Inferior parietal cortex (tissue), 1 donor: ENCODE data around the gene ENOX2.
"Not testable (repeated sequence)": the region's sequence is repeated elsewhere in the genome, so short reads cannot be mapped to it uniquely, and the experiment has no call there.

Experiments used
- DNase-seq: peaks from one replicate; pipeline ENCODE4 v3.0.0-alpha.2; 2016; ENCODE audit errors: extremely low spot score

The ENOX2 gene

DNA sequence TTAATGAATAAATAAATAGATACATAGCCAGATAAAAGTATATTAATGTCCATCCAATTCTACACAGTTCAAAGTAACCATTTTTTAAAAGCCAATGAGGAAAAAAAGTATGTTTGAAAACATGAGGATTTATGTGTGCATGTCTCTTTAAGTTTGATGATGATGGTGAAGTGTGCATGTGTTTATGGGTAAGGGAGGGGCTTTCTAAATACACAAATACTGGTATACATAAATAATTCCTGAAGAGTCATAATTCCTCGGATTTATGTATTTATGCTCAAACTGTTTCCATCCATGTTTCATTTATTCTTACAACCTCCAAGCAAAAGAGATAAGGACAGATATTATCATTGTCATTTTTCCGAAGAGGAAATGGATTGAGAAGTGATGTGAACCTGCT is 75.4 kb downstream of the ENOX2 start:
- no peak for DNase-seq

- DNase-seq: no peak
These were observed 76.8 kb downstream of the ENOX2 start for GRCh38 chrX:130826249-130826648.

GRCh38 chrX:130825525-130825924 is 77.5 kb downstream of the ENOX2 start:
- no peak for DNase-seq

DNA sequence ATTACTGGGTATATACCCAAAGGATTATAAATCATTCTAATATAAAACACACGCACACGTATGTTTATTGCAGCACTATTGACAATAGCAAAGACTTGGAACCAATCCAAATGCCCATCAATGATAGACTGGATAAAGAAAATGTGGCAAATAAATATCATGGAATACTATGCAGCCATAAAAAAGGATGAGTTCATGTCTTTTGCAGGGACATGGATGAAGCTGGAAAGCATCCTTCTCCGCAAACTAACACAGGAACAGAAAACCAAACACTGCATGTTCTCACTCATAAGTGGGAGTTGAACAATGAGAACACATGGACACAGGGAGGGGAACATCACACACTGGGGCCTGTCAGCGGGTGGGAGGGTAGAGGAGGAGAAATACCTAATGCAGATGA is 83.6 kb downstream of the ENOX2 start:
- DNase-seq: not testable (repeated sequence)

GRCh38 chrX:130813932-130814331 is 89.1 kb downstream of the ENOX2 start:
- not testable (repeated sequence) for DNase-seq

GRCh38 chrX:130810561-130810960 is 92.4 kb downstream of the ENOX2 start:
- DNase-seq: no peak

GRCh38 chrX:130805903-130806302 is 97.1 kb downstream of the ENOX2 start:
- DNase-seq: no peak

GRCh38 chrX:130803537-130803936 is 99.5 kb downstream of the ENOX2 start:
- DNase-seq: no peak

DNA sequence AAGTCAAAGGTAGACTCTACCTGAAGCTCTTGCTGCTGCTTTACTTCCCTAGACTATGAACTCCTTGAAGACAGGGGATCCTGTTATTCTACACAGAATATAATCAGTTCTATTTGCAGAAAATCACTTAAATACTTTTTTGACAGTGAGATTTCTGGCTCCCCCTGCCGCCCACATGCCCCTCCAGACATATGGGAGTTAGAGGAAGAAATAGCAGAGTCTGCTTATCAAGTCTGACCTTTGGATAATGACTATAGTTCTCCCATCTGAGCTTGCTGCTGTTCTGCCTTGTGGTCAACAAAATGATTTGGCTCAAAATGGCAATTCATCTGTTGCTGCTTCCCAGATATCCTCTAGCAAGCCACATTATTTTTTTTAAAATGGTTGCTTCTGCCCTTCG is 101.1 kb downstream of the ENOX2 start:
- no peak for DNase-seq

GRCh38 chrX:130799393-130799792 is 103.6 kb downstream of the ENOX2 start:
- DNase-seq: no peak

DNA sequence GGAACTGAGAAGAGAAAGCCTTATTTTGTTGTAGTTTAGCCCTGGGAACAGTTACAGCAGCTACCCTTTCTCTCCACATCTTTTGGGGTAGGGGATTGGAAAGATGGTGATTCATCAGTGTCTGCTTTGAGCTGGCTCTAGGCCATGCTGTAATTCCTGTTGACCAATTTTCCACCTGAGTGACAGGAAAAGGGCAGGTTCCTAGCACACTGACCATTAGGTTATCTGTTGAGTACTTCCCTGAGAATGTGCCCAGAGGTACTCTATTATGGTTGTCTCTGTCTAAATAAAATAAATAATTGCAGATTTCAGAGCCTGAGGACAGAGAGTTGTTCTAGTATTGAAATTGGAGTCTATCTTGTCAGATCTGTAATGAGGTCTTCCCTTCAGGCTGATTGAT is 109.0 kb downstream of the ENOX2 start:
- no peak for DNase-seq

DNA sequence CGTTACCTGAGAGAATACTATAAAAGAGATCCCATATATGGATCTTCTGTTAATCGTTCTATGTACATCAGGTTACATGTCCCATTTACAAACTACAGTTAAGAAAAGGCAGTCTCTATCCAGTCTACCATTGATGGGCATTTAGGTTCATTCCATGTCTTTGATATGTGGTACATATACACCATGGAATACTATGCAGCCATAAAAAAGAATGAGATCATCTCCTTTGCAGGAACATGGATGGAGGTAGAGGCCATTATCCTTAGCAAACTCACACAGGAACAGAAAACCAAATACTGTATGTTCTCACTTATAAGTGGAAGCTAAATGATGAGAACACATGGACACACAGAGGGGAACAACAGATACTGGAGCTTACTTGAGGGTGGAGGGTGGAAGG is 111.1 kb downstream of the ENOX2 start:
- not testable (repeated sequence) for DNase-seq

- DNase-seq: no peak
These were observed 113.2 kb downstream of the ENOX2 start for GRCh38 chrX:130789793-130790192.

GRCh38 chrX:130788786-130789581 is 114.0 kb downstream of the ENOX2 start:
- no peak for DNase-seq

GRCh38 chrX:130786030-130786429 is 117.0 kb downstream of the ENOX2 start:
- DNase-seq: no peak

DNA sequence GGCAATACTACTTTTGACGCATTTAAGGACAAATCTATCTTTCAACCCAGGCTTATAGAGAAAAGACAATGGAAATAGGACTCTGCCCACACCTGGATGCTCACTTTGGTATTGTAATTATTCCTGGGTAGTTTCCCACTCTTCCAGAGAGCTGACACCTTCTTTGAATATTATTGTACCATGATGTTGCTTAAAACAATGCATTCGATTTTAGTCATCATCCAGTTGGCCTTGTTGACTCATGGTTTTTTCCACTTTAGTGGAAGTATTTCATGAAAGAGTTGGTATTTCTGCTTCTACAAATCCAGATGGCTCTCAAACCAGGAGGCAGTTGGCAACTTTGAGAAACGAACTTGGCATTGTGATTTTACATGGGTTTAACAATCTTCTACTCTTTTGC is 124.2 kb downstream of the ENOX2 start:
- DNase-seq: no peak

DNA sequence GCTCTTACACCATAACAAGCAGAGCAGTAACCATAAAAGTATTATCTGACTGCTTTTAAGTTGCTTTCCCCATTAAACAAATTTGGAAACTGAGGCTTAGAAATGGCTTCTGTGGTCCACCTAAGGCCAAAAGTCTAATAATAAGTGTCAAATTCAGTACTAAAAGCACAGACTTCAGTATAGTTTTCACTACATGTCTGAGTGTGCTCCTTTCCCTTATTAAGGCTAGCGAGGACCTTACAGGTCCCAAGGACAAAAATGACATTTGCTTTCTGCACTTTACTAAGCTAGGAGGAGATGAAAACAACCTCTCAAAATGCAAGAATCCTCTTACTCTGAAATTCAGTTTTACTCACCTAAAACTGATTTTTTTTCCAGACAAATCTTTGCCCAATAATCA is 127.2 kb downstream of the ENOX2 start:
- no peak for DNase-seq

- DNase-seq: no peak
These were observed 130.2 kb downstream of the ENOX2 start for GRCh38 chrX:130772776-130773143.

GRCh38 chrX:130772105-130772775 is 130.8 kb downstream of the ENOX2 start:
- no peak for DNase-seq

DNA sequence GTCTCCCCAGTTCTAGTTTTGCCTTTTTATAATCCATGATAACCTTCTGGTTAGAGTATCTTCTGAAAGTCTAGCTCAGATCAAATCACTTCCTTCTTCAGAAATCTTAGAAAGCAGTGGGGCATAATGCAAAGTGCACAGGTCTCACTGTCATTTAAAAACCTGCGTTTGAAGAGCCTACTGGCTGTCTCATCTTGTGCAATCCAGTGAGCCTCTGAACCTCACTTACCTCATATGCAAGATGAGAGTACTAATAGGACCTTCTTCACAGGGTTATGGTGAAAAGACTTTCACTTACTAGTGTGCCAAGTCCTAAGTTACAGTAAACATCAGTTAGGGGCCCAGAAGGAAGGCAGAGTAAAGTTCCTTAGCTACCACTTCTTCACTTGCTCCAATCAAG is 131.4 kb downstream of the ENOX2 start:
- no peak for DNase-seq

DNA sequence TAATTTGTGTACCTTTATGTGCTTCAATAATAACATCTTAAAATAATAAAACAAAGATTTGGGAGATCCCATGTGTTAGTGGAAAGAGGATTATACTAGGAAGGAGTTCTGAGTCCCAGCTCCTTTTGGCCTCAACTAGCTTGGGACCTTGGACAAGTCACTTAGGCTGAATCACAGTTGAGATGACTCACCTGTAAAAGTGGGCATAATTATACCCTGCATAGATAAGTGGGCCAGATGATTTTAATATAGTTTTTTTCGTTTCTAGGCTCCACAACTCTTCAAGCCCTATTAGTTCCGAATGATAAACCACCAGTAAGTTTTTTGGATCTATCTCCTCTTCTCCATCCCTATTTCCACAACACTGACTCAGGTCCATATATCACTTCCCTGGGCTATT is 131.8 kb downstream of the ENOX2 start:
- DNase-seq: no peak

- DNase-seq: no peak
These were observed 132.4 kb downstream of the ENOX2 start for GRCh38 chrX:130770615-130771014.

DNA sequence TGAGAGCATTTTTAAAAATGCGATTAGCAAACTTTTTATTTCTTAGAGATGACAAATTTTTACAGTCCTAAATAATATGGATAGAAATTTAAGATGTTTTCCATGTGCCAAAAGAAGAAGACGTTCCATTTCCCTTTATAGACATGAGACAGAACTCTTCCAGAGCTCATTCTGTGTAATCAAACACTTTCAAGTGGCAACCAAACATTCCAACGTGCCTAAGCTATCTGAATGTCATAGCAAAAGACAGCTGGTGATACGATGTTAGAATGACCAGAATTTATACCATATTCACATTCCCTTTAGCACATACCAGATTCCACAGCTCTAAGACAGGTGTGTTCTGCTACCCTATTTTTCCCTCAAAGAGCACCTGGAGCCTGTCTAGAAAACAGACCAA is 133.2 kb downstream of the ENOX2 start:
- DNase-seq: no peak

DNA sequence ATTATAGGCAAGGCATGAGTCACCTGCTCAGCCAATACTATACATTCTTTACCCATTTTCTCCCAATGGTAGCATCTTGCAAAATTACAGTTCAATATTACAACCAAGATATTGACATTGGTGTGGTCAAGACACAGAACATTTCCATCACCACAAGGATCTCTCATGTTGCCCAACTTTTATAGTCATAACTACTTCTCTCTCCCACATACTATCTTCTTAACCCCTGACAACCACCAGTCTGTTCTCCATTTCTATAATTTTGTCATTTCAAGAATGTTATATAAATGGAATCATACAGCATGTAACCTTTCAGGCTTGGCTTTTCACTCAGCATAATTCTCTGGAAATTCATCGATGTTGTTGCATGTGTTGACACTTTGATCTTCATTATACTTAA is 144.9 kb downstream of the ENOX2 start:
- no peak for DNase-seq
